Breast epithelium (tissue), 3 donors: ENCODE data around the gene ZNF382.
"Not testable (repeated sequence)": the region's sequence is repeated elsewhere in the genome, so short reads cannot be mapped to it uniquely, and the experiment has no call there.

Experiments
- CTCF ChIP-seq, 3 donors: fragments of 450-650 bp; IDR thresholded peaks; one replicate each; pipeline ENCODE4 v1.5.1; 2016 to 2017; ENCODE audit warnings: antibody characterized with exemption in 3 of 3, mild to moderate bottlenecking in 3 of 3, moderate library complexity in 3 of 3
- POLR2A ChIP-seq: fragments of 450-650 bp; IDR thresholded peaks from one replicate; pipeline ENCODE4 v1.6.1; 2016; ENCODE audit warnings: antibody characterized with exemption, mild to moderate bottlenecking, moderate library complexity
- POLR2AphosphoS5 ChIP-seq, 3 donors: sonication (generic); formaldehyde crosslinking; IDR thresholded peaks; one replicate each; pipeline ENCODE4 v1.6.1; 2017; ENCODE audit warnings: antibody characterized with exemption in 3 of 3

- not testable (repeated sequence) for TF ChIP-seq CTCF (IDR thresholded peaks at IDR 0.05); POLR2AphosphoS5 (IDR thresholded peaks at IDR 0.05); POLR2A
Observed at GRCh38 chr19:36602681-36603080, 2.4 kb upstream of the ZNF382 start.
